Neuronal stem cell (in vitro differentiated cells): ENCODE results near the gene TXLNA.

ENCODE experiments used
- DNase-seq: peaks from one replicate; pipeline ENCODE4 v3.0.0-alpha.2; 2013; ENCODE audit warnings: low spot score
- H2AFZ ChIP-seq: one replicate; pipeline ENCODE4 v1.6.1; 2013; ENCODE audit warnings: mild to moderate bottlenecking, low read length, inconsistent platforms
- H2AK5ac ChIP-seq: 2 replicates; pipeline ENCODE4 v1.6.1; 2013; ENCODE audit warnings: low read depth, mild to moderate bottlenecking, inconsistent platforms, low read length, moderate library complexity, mixed read lengths
- H2BK120ac ChIP-seq: 2 replicates; pipeline ENCODE4 v1.6.1; 2013; ENCODE audit warnings: low read depth, mild to moderate bottlenecking, inconsistent platforms, low read length, moderate library complexity, mixed read lengths
- H2BK12ac ChIP-seq: one replicate; pipeline ENCODE4 v1.6.1; 2013; ENCODE audit warnings: low read length, inconsistent platforms
- H2BK15ac ChIP-seq: 2 replicates; pipeline ENCODE4 v1.6.1; 2013; ENCODE audit warnings: mild to moderate bottlenecking, low read length, inconsistent platforms, mixed read lengths
- H2BK5ac ChIP-seq: one replicate; pipeline ENCODE4 v1.6.1; 2013; ENCODE audit warnings: inconsistent platforms, mild to moderate bottlenecking, low read length, moderate library complexity
- H3K14ac ChIP-seq: one replicate; pipeline ENCODE4 v1.6.1; 2013; ENCODE audit warnings: low read length, inconsistent platforms
- H3K18ac ChIP-seq: 2 replicates; pipeline ENCODE4 v1.6.1; 2013; ENCODE audit warnings: low read length, inconsistent platforms
- H3K23ac ChIP-seq: 2 replicates; pipeline ENCODE4 v1.6.1; 2013; ENCODE audit warnings: low read depth, mild to moderate bottlenecking, mixed read lengths, low read length, inconsistent platforms; ENCODE audit not compliant: poor library complexity
- H3K27ac ChIP-seq: replicated peaks from 3 replicates; pipeline ENCODE4 v1.5.1; 2013; ENCODE audit warnings: low read length, inconsistent platforms
- H3K27me3 ChIP-seq, 3 experiments: 2 replicates each; pipeline ENCODE4 v1.6.1; 2013; ENCODE audit warnings: low read length in 3 of 3, mild to moderate bottlenecking in 2 of 3, inconsistent platforms in 1 of 3, low read depth in 1 of 3, mixed read lengths in 1 of 3, moderate library complexity in 1 of 3; ENCODE audit not compliant: control insufficient read depth in 3 of 3, insufficient read depth in 3 of 3
- H3K36me3 ChIP-seq, 2 donors: replicated peaks in 1 of 2; 2 replicates each; pipeline ENCODE4 v1.6.1; 2013; ENCODE audit warnings: low read length in 2 of 2; ENCODE audit not compliant: control insufficient read depth in 2 of 2, insufficient read depth in 2 of 2
- H3K4ac ChIP-seq: 2 replicates; pipeline ENCODE4 v1.6.1; 2013; ENCODE audit warnings: inconsistent platforms, mild to moderate bottlenecking, low read length, moderate library complexity
- H3K4me1 ChIP-seq, 2 donors: 1 replicate in 1 of 2; 2 replicates in 1 of 2; pipeline ENCODE4 v1.6.1; 2013; ENCODE audit warnings: low read length in 2 of 2, low read depth in 1 of 2; ENCODE audit not compliant: control insufficient read depth in 2 of 2, insufficient read depth in 1 of 2
- H3K4me2 ChIP-seq: one replicate; pipeline ENCODE4 v1.6.1; 2013; ENCODE audit warnings: mild to moderate bottlenecking, low read length, inconsistent platforms; ENCODE audit not compliant: insufficient read depth, poor library complexity, severe bottlenecking
- H3K4me3 ChIP-seq, 2 donors: 2 replicates each; pipeline ENCODE4 v1.5.1; 2013; ENCODE audit warnings: low read length in 2 of 2, mild to moderate bottlenecking in 2 of 2, inconsistent platforms in 1 of 2, moderate library complexity in 1 of 2
- H3K79me1 ChIP-seq: one replicate; pipeline ENCODE4 v1.6.1; 2013; ENCODE audit warnings: low read depth, mild to moderate bottlenecking, inconsistent platforms, low read length, moderate library complexity
- H3K9ac ChIP-seq: one replicate; pipeline ENCODE4 v1.6.1; 2013; ENCODE audit warnings: mild to moderate bottlenecking, low read depth, low read length, inconsistent platforms; ENCODE audit not compliant: poor library complexity
- H3K9me3 ChIP-seq, 2 donors: replicated peaks in 1 of 2; 2 replicates each; pipeline versions ENCODE3 to v1.6.1; 2013; ENCODE audit warnings: low read length in 2 of 2, mild to moderate bottlenecking in 2 of 2, inconsistent platforms in 1 of 2, low read depth in 1 of 2, mixed read lengths in 1 of 2, moderate library complexity in 1 of 2; ENCODE audit not compliant: control insufficient read depth in 2 of 2, insufficient read depth in 1 of 2
- H4K8ac ChIP-seq: one replicate; pipeline ENCODE4 v1.6.1; 2013; ENCODE audit warnings: low read depth, mild to moderate bottlenecking, inconsistent platforms, low read length, moderate library complexity
- H4K91ac ChIP-seq: one replicate; pipeline ENCODE4 v1.6.1; 2013; ENCODE audit warnings: low read length, low read depth, mild to moderate bottlenecking, inconsistent platforms; ENCODE audit not compliant: poor library complexity
- WGBS, 2 donors: extraction: QIAGEN DNeasy Blood & Tissue Kit; methylation state at CpG; one replicate each; pipeline ENCODE4 v1.1.7; 2013; ENCODE audit warnings: missing lambda C conversion rate in 2 of 2, mixed read lengths in 1 of 2; ENCODE audit not compliant: insufficient read length in 2 of 2, insufficient replicate concordance in 1 of 2; ENCODE audit errors: extremely low coverage in 2 of 2; 5-methylcytosine and 5-hydroxymethylcytosine counted together

TXLNA gene

GRCh38 chr1:32187850-32188249, 8.4 kb downstream of the TXLNA start:
- Histone ChIP-seq H3K9ac (peak overlapping the region; percentile 34), H4K91ac (no peak overlapping the region), H3K36me3 (peaks cover 64 to 92% of the 10 kb centered on the region in 2 donors), H3K18ac (no peak overlapping the region), H2BK5ac (no peak overlapping the region), H3K79me1 (no peaks in the 10 kb centered on the region), H2BK15ac (no peak overlapping the region), H3K4me3 (no peak overlapping the region), H3K4me1 (no peaks in the 10 kb centered on the region), H4K8ac (no peak overlapping the region), H2AFZ (no peak overlapping the region), H3K14ac (no peak overlapping the region), H3K4me2 (no peak overlapping the region), H2BK120ac (peak overlapping the region; percentile 40), H3K23ac (no peak overlapping the region), H3K27me3 (no peaks in the 10 kb centered on the region), H2AK5ac (no peak overlapping the region), H3K9me3 (no peaks in the 10 kb centered on the region), H2BK12ac (no peak overlapping the region), H3K27ac (no peak overlapping the region), H3K4ac (no peak overlapping the region)
- no CpG with 5 or more reads among the region's 9 CpGs for WGBS, 2 donors
- DNase-seq = no peak

GRCh38 chr1:32192220-32192948, 12.9 kb downstream of the TXLNA start:
- Histone ChIP-seq H3K4me3 (no peak overlapping the region), H2AFZ (no peak overlapping the region), H2BK120ac (no peak overlapping the region), H4K91ac (no peak overlapping the region), H3K23ac (no peak overlapping the region), H3K14ac (no peak overlapping the region), H3K4ac (no peak overlapping the region), H3K27me3 (no peaks in the 10 kb centered on the region), H2BK15ac (no peak overlapping the region), H3K79me1 (no peaks in the 10 kb centered on the region), H3K36me3 (peaks cover 82 to 99% of the 10 kb centered on the region in 2 donors), H3K27ac (no peak overlapping the region), H2BK12ac (no peak overlapping the region), H4K8ac (no peak overlapping the region), H3K4me2 (no peak overlapping the region), H2AK5ac (no peak overlapping the region), H3K4me1 (no peaks in the 10 kb centered on the region), H3K18ac (no peak overlapping the region), H3K9me3 (no peaks in the 10 kb centered on the region), H2BK5ac (no peak overlapping the region), H3K9ac (no peak overlapping the region)
- WGBS, 2 donors = no CpG with 5 or more reads among the region's 8 CpGs
- DNase-seq = no peak

GRCh38 chr1:32194984-32195383, 15.5 kb downstream of the TXLNA start:
- no peaks in the 10 kb centered on the region for H3K79me1 ChIP-seq
- DNase-seq = no peak
- no peak overlapping the region for H2AFZ ChIP-seq
- H3K4me1 ChIP-seq = peaks cover 15 to 16% of the 10 kb centered on the region in 2 donors
- H2BK12ac ChIP-seq = no peak overlapping the region
- H2BK120ac ChIP-seq = no peak overlapping the region
- no peaks in the 10 kb centered on the region for H3K9me3 ChIP-seq
- no peak overlapping the region for H4K8ac ChIP-seq
- no peak overlapping the region for H3K18ac ChIP-seq
- H3K23ac ChIP-seq = no peak overlapping the region
- no peak overlapping the region for H3K27ac ChIP-seq
- H3K4me3 ChIP-seq = no peak overlapping the region
- no peak overlapping the region for H3K4me2 ChIP-seq
- no peak overlapping the region for H2AK5ac ChIP-seq
- no peak overlapping the region for H3K14ac ChIP-seq
- no peak overlapping the region for H2BK15ac ChIP-seq
- H3K4ac ChIP-seq = no peak overlapping the region
- H4K91ac ChIP-seq = no peak overlapping the region
- peaks cover 66 to 88% of the 10 kb centered on the region in 2 donors for H3K36me3 ChIP-seq
- H2BK5ac ChIP-seq = no peak overlapping the region
- no CpG with 5 or more reads among the region's 6 CpGs for WGBS, 2 donors
- H3K27me3 ChIP-seq = no peaks in the 10 kb centered on the region
- H3K9ac ChIP-seq = no peak overlapping the region

- Histone ChIP-seq H2AFZ (no peak overlapping the region), H3K4me1 (peaks cover 16 to 17% of the 10 kb centered on the region in 2 donors), H3K18ac (no peak overlapping the region), H2BK5ac (no peak overlapping the region), H3K27ac (no peak overlapping the region), H3K4me3 (no peak overlapping the region), H2BK12ac (no peak overlapping the region), H2BK120ac (no peak overlapping the region), H3K9ac (no peak overlapping the region), H3K79me1 (no peaks in the 10 kb centered on the region), H4K91ac (no peak overlapping the region), H2BK15ac (no peak overlapping the region), H3K14ac (no peak overlapping the region), H3K23ac (no peak overlapping the region), H3K36me3 (peaks cover 61 to 82% of the 10 kb centered on the region in 2 donors), H3K4me2 (no peak overlapping the region), H2AK5ac (no peak overlapping the region), H3K9me3 (no peaks in the 10 kb centered on the region), H4K8ac (no peak overlapping the region), H3K4ac (no peak overlapping the region), H3K27me3 (no peaks in the 10 kb centered on the region)
- no peak for DNase-seq
- WGBS, 2 donors = no CpG with 5 or more reads among the region's 3 CpGs
Observed at GRCh38 chr1:32195531-32195930, 16.1 kb downstream of the TXLNA start.
